Body of pancreas (tissue), 4 donors: ENCODE data around the gene UBA52. TPM values are rescaled to one million over a fixed set of nuclear protein-coding genes. Genes with fewer than 3 reads are reported as not detected.

Source experiments
- ATAC-seq: fragments of 150-250 bp; one replicate; pipeline ENCODE4 v1.9.1; 2016
- DNase-seq, 4 donors: peaks; one replicate each; pipeline ENCODE4 v3.0.0-alpha.2; 2019
- H3K27ac ChIP-seq, 4 donors: fragments of 200-600 bp; sonication (generic); 1 replicate in 3 of 4; 2 replicates in 1 of 4; pipeline versions ENCODE4 v1.5.1 to v1.6.1; 2016 to 2019; ENCODE audit warnings: mild to moderate bottlenecking in 1 of 4, mixed read lengths in 1 of 4, moderate library complexity in 1 of 4
- H3K27me3 ChIP-seq, 2 donors: fragments of 200-600 bp; sonication (generic); one replicate each; pipeline ENCODE4 v1.6.0; 2016; ENCODE audit warnings: mild to moderate bottlenecking in 1 of 2
- H3K36me3 ChIP-seq, 2 donors: fragments of 200-600 bp; sonication (generic); replicated peaks in 1 of 2; 2 replicates each; pipeline ENCODE4 v1.5.1; 2016; ENCODE audit warnings: low read depth in 2 of 2; ENCODE audit not compliant: insufficient read depth in 1 of 2
- H3K4me1 ChIP-seq: fragments of 200-600 bp; sonication (generic); one replicate; pipeline ENCODE4 v1.6.0; 2016
- H3K4me3 ChIP-seq, 2 donors: fragments of 200-600 bp; sonication (generic); 1 replicate in 1 of 2; 2 replicates in 1 of 2; pipeline ENCODE4 v1.5.1; 2016 to 2019
- H3K9me3 ChIP-seq, 3 donors: fragments of 200-600 bp; sonication (generic); 1 replicate in 2 of 3; 2 replicates in 1 of 3; pipeline ENCODE4 v1.5.1; 2016
- CTCF ChIP-seq, 7 experiments: fragments of 450-650 bp in 4 of 7; fragments of 200-600 bp in 3 of 7; sonication (generic) in 3 of 7; IDR thresholded peaks; one replicate each; pipeline ENCODE4 v1.5.1; 2016 to 2019; ENCODE audit warnings: antibody characterized with exemption in 7 of 7
- POLR2A ChIP-seq, 3 donors: fragments of 450-650 bp; IDR thresholded peaks; one replicate each; pipeline ENCODE4 v1.6.1; 2016; ENCODE audit warnings: antibody characterized with exemption in 3 of 3, mild to moderate bottlenecking in 2 of 3
- WGBS, 2 donors: methylation state at CpG; one replicate each; pipeline ENCODE4 v1.1.5; 2017; 5-methylcytosine and 5-hydroxymethylcytosine counted together
- intact Hi-C: fragments of 100-400 bp; cut with DNase I; formaldehyde crosslinking; loops from one replicate; pipeline ENCODE4 v1.15.1; 2023
- total RNA-seq, 2 donors: library from RNA; depleted of rRNA; stranded (reverse); fragments of >200 nt; gene quantifications; one replicate each; pipeline ENCODE4 v1.1.0, GENCODE V29; 2016

The UBA52 gene
- total RNA-seq, 2 donors from 2014 or later, result 242 to 358 TPM

- WGBS, 2 donors, result 4% methylated on average over 62 of the region's 65 CpGs; no CpG with 5 or more reads in 1 of the 2 donors
These were observed 34.1 kb downstream of the UBA52 start for GRCh38 chr19:18605546-18606280.

GRCh38 chr19:18606281-18607225 is 34.9 kb downstream of the UBA52 start, which contains the start of gene CRLF1:
CRLF1 (minus strand) TSS chr19:18606799; CDS start chr19:18606656, 143 bp downstream.
- peaks cover 0 to 45% of the 10 kb centered on the region in 2 donors for H3K27me3 ChIP-seq
- H3K4me3 ChIP-seq, result no peak within 1 kb of the TSS
- no peaks in the 10 kb centered on the region for H3K9me3 ChIP-seq
- no peaks in the 10 kb centered on the region for H3K36me3 ChIP-seq
- peak; percentile 30 for ATAC-seq
- H3K27ac ChIP-seq, result no peak within 1 kb of the TSS
- H3K4me1 ChIP-seq, result peaks cover 27% of the 10 kb centered on the region
- intact Hi-C loops, result no loop called here
- TF ChIP-seq POLR2A (IDR thresholded peaks at IDR 0.05) (no peak), CTCF (IDR thresholded peaks at IDR 0.05) (no peak)
- DNase-seq, result no peak
- WGBS, 2 donors, result 0 to 1% methylated on average over 3 to 66 of the region's 116 CpGs

More at GRCh38 chr19:18605546-18606280, 34.1 kb downstream of the UBA52 start:
- DNase-seq (no peak), ATAC-seq (no peak)
- H3K27ac ChIP-seq, result no peak overlapping the region
- intact Hi-C loops, result no loop called here
- H3K4me1 ChIP-seq, result peaks cover 21% of the 10 kb centered on the region
- no peak overlapping the region for H3K4me3 ChIP-seq
- no peaks in the 10 kb centered on the region for H3K9me3 ChIP-seq
- H3K36me3 ChIP-seq, result no peaks in the 10 kb centered on the region
- peaks cover 0 to 38% of the 10 kb centered on the region in 2 donors for H3K27me3 ChIP-seq
- no peak for TF ChIP-seq CTCF (IDR thresholded peaks at IDR 0.05)
- no peak for TF ChIP-seq POLR2A (IDR thresholded peaks at IDR 0.05)

- ATAC-seq (no peak), DNase-seq (no peak)
- 2% methylated on average over 24 to 65 of the region's 68 CpGs for WGBS, 2 donors
- H3K9me3 ChIP-seq, result no peaks in the 10 kb centered on the region
- H3K4me3 ChIP-seq, result no peak overlapping the region
- peaks cover 36% of the 10 kb centered on the region for H3K4me1 ChIP-seq
- intact Hi-C loops, result no loop called here
- TF ChIP-seq CTCF (IDR thresholded peaks at IDR 0.05) (no peak), POLR2A (IDR thresholded peaks at IDR 0.05) (no peak)
- H3K27ac ChIP-seq, result no peak overlapping the region
- no peaks in the 10 kb centered on the region for H3K36me3 ChIP-seq
- H3K27me3 ChIP-seq, result peaks cover 0 to 54% of the 10 kb centered on the region in 2 donors
These were observed 35.8 kb downstream of the UBA52 start for GRCh38 chr19:18607226-18608101.

- 34 to 37% methylated on average over 5 of the region's 5 CpGs for WGBS, 2 donors
These were observed 36.6 kb downstream of the UBA52 start for GRCh38 chr19:18608102-18608804.

More at GRCh38 chr19:18608102-18608804, 36.6 kb downstream of the UBA52 start:
- H3K4me3 ChIP-seq, result no peak overlapping the region
- H3K36me3 ChIP-seq, result no peaks in the 10 kb centered on the region
- peaks cover 0 to 62% of the 10 kb centered on the region in 2 donors for H3K27me3 ChIP-seq
- no peaks in the 10 kb centered on the region for H3K9me3 ChIP-seq
- intact Hi-C loops, result no loop called here
- ATAC-seq (no peak), DNase-seq (no peak)
- no peak overlapping the region for H3K27ac ChIP-seq
- peaks cover 44% of the 10 kb centered on the region for H3K4me1 ChIP-seq
- no peak for TF ChIP-seq POLR2A (IDR thresholded peaks at IDR 0.05)
- no peak for TF ChIP-seq CTCF (IDR thresholded peaks at IDR 0.05)
